IMR-90 (cell line): ENCODE results near the gene PTPRH. TPM values are rescaled to one million over a fixed set of nuclear protein-coding genes. Genes with fewer than 3 reads are reported as not detected.
"Not testable (repeated sequence)": the region's sequence is repeated elsewhere in the genome, so short reads cannot be mapped to it uniquely, and the experiment has no call there.

Experiments used
- ATAC-seq: fragments of 200-7000 bp; cut with Tn5 transposase; 2 replicates; pipeline ENCODE4 v1.9.1; 2020; ENCODE audit warnings: low read depth, mild to moderate bottlenecking, moderate library complexity
- BruUV-seq: library from RNA; stranded (reverse); fragments of 400-500 nt; replicated peaks from 2 replicates; lab custom pipeline; 2021; lab: Mats Ljungman, UMichigan
- CTCF ChIA-PET: fragments of 300-600 bp; formaldehyde crosslinking; extraction: SDS; loops from one replicate; lab custom pipeline; 2021; ENCODE audit warnings: antibody characterized with exemption; lab: Yijun Ruan, JAX
- POLR2A ChIA-PET: fragments of 300-600 bp; sonication (Branson Sonifier 250); formaldehyde crosslinking; loops from one replicate; lab custom pipeline; 2022; ENCODE audit warnings: antibody characterized with exemption; ENCODE audit not compliant: unreplicated experiment; lab: Charles Lee
- DNase-seq: peaks from one replicate; pipeline ENCODE4 v3.0.0; 2013
- H2AFZ ChIP-seq: replicated peaks from 2 replicates; pipeline ENCODE3; 2013; ENCODE audit warnings: low read length, mild to moderate bottlenecking; ENCODE audit not compliant: poor library complexity
- H2AK5ac ChIP-seq: 2 replicates; pipeline ENCODE4 v1.6.1; 2013; ENCODE audit warnings: low read depth, low read length, inconsistent platforms
- H2AK9ac ChIP-seq: replicated peaks from 2 replicates; pipeline ENCODE3; 2013; ENCODE audit warnings: mild to moderate bottlenecking, low read depth, low read length, moderate library complexity; ENCODE audit not compliant: poor library complexity
- H2BK120ac ChIP-seq: 2 replicates; pipeline ENCODE4 v1.6.1; 2013; ENCODE audit warnings: low read depth, low read length, inconsistent platforms
- H2BK15ac ChIP-seq: 3 replicates; pipeline ENCODE4 v1.6.1; 2013; ENCODE audit warnings: low read depth, low read length, inconsistent platforms
- H2BK20ac ChIP-seq: 2 replicates; pipeline ENCODE4 v1.6.1; 2013; ENCODE audit warnings: low read depth, mild to moderate bottlenecking, inconsistent platforms, low read length, moderate library complexity
- H2BK5ac ChIP-seq: 2 replicates; pipeline ENCODE4 v1.6.1; 2013; ENCODE audit warnings: mild to moderate bottlenecking, low read depth, low read length, inconsistent platforms; ENCODE audit not compliant: poor library complexity, severe bottlenecking
- H3K14ac ChIP-seq: replicated peaks from 2 replicates; pipeline ENCODE4 v1.6.1; 2013; ENCODE audit warnings: low read depth, low read length, inconsistent platforms
- H3K18ac ChIP-seq: 2 replicates; pipeline ENCODE4 v1.6.1; 2013; ENCODE audit warnings: low read depth, low read length, control low read depth
- H3K23ac ChIP-seq: 2 replicates; pipeline ENCODE4 v1.6.1; 2013; ENCODE audit warnings: low read depth, low read length, inconsistent platforms
- H3K27ac ChIP-seq: 2 replicates; pipeline ENCODE4 v1.5.1; 2013; ENCODE audit warnings: mild to moderate bottlenecking, control low read depth, low read length; ENCODE audit not compliant: insufficient read depth
- H3K27me3 ChIP-seq: 2 replicates; pipeline ENCODE4 v1.6.1; 2013; ENCODE audit warnings: low read length; ENCODE audit not compliant: control insufficient read depth, insufficient read depth
- H3K36me3 ChIP-seq: 2 replicates; pipeline ENCODE4 v1.6.1; 2013; ENCODE audit warnings: low read length, mixed read lengths; ENCODE audit not compliant: control insufficient read depth, insufficient read depth
- H3K4ac ChIP-seq: 2 replicates; pipeline ENCODE4 v1.6.1; 2013; ENCODE audit warnings: low read depth, low read length, inconsistent platforms
- H3K4me1 ChIP-seq: 2 replicates; pipeline ENCODE4 v1.6.1; 2013; ENCODE audit warnings: low read length, mixed read lengths; ENCODE audit not compliant: control insufficient read depth, insufficient read depth
- H3K4me2 ChIP-seq: 2 replicates; pipeline ENCODE4 v1.6.1; 2013; ENCODE audit warnings: low read depth, mild to moderate bottlenecking, control low read depth, low read length, moderate library complexity
- H3K4me3 ChIP-seq: 2 replicates; pipeline ENCODE4 v1.5.1; 2013; ENCODE audit warnings: low read depth, mild to moderate bottlenecking, control low read depth, low read length, moderate library complexity; ENCODE audit not compliant: insufficient read depth
- H3K56ac ChIP-seq: 2 replicates; pipeline ENCODE4 v1.6.1; 2013; ENCODE audit warnings: low read length, inconsistent platforms; ENCODE audit not compliant: insufficient read depth; ENCODE audit errors: extremely low read depth
- H3K79me1 ChIP-seq, 2 experiments: 2 replicates each; pipeline ENCODE4 v1.6.1; 2013; ENCODE audit warnings: low read length in 2 of 2, inconsistent platforms in 1 of 2, low read depth in 1 of 2
- H3K9ac ChIP-seq: 2 replicates; pipeline ENCODE4 v1.6.1; 2013; ENCODE audit warnings: low read depth, low read length, control low read depth
- H3K9me1 ChIP-seq: 2 replicates; pipeline ENCODE4 v1.6.1; 2013; ENCODE audit warnings: low read length, inconsistent platforms; ENCODE audit not compliant: insufficient read depth
- H3K9me3 ChIP-seq: 2 replicates; pipeline ENCODE4 v1.6.1; 2013; ENCODE audit warnings: low read length; ENCODE audit not compliant: control insufficient read depth, insufficient read depth
- H4K20me1 ChIP-seq: 2 replicates; pipeline ENCODE4 v1.6.1; 2013; ENCODE audit warnings: low read length, inconsistent platforms; ENCODE audit not compliant: insufficient read depth
- H4K5ac ChIP-seq: 2 replicates; pipeline ENCODE4 v1.6.1; 2013; ENCODE audit warnings: mild to moderate bottlenecking, low read depth, low read length, control low read depth
- H4K8ac ChIP-seq, 2 experiments: 2 replicates each; pipeline ENCODE4 v1.6.1; 2013; ENCODE audit warnings: low read depth in 2 of 2, low read length in 2 of 2, control low read depth in 1 of 2, inconsistent platforms in 1 of 2
- H4K91ac ChIP-seq: 2 replicates; pipeline ENCODE4 v1.6.1; 2013; ENCODE audit warnings: low read depth, low read length, inconsistent platforms; ENCODE audit not compliant: insufficient read depth
- BHLHE40 ChIP-seq: fragments of 150-350 bp; IDR thresholded peaks from 2 replicates; pipeline ENCODE4 v1.6.1; 2016; ENCODE audit warnings: mild to moderate bottlenecking, low read depth, low read length
- CTCF ChIP-seq: conservative IDR thresholded peaks from 2 replicates; pipeline ENCODE4 v1.5.1; 2012; ENCODE audit warnings: mild to moderate bottlenecking, low read depth, low read length, improper control_type of control experiment
- MAZ ChIP-seq: IDR thresholded peaks from 2 replicates; pipeline ENCODE4 v1.6.1; 2012; ENCODE audit warnings: low read depth, mild to moderate bottlenecking, low read length, improper control_type of control experiment, moderate library complexity, borderline replicate concordance
- NFE2L2 ChIP-seq: fragments of 150-350 bp; IDR thresholded peaks from 2 replicates; pipeline ENCODE4 v1.6.1; 2016; ENCODE audit warnings: low read depth, mild to moderate bottlenecking, low read length
- RFX5 ChIP-seq: IDR thresholded peaks from 2 replicates; pipeline ENCODE4 v1.8.0; 2012; ENCODE audit warnings: low read depth, mild to moderate bottlenecking, low read length, moderate library complexity
- WGBS, 2 experiments: methylation state at CpG; one replicate each; pipeline versions ENCODE4 v1.1.5 to v1.1.7; 2013; ENCODE audit warnings: missing lambda C conversion rate in 2 of 2; ENCODE audit not compliant: insufficient read length in 1 of 2; ENCODE audit errors: extremely low coverage in 2 of 2; 5-methylcytosine and 5-hydroxymethylcytosine counted together
- dilution Hi-C: fragments of 300-500 bp; cut with HindIII; formaldehyde crosslinking; loops from one replicate; pipeline ENCODE4 v1.14.3; 2018; ENCODE audit warnings: low sequenced_read_pairs; ENCODE audit not compliant: unreplicated experiment
- in situ Hi-C: fragments of 300-500 bp; cut with MboI; formaldehyde crosslinking; loops from 3 replicates; pipeline ENCODE4 v1.14.3; 2019; ENCODE audit warnings: low sequenced_read_pairs, inconsistent platforms, mixed read lengths
- intact Hi-C: fragments of 100-400 bp; cut with micrococcal nuclease; formaldehyde crosslinking; loops from 2 replicates; pipeline ENCODE4 v1.10.0; 2022
- polyA plus RNA-seq, 3 experiments: library from polyadenylated mRNA; depleted of rRNA; stranded (reverse); fragments of >200 nt; gene quantifications; 2 replicates each; pipeline ENCODE4 v1.2.3, GENCODE V29; 2012; ENCODE audit warnings: low replicate concordance in 1 of 3
- total RNA-seq: library from RNA; depleted of rRNA; stranded (reverse); fragments of >200 nt; gene quantifications from 2 replicates; pipeline ENCODE4 v1.2.3, GENCODE V29; 2012

PTPRH gene
- total and polyA plus RNA-seq, 2 of the 4 experiments (the other 2 are of a cell fraction) = 1.3 to 3.4 TPM

- ATAC-seq (no peak), DNase-seq (no peak)
- TF ChIP-seq RFX5 (no peak), BHLHE40 (no peak), CTCF (no peak), NFE2L2 (no peak), MAZ (no peak)
- H3K9me3 ChIP-seq = no peaks in the 10 kb centered on the region
- no peak overlapping the region for H3K56ac ChIP-seq
- no peaks in the 10 kb centered on the region for H3K79me1 ChIP-seq
- no peaks in the 10 kb centered on the region for H3K27me3 ChIP-seq
- no peak overlapping the region for H4K5ac ChIP-seq
- H3K4me2 ChIP-seq = no peak overlapping the region
- H2AFZ ChIP-seq = no peak overlapping the region
- no peak overlapping the region for H4K8ac ChIP-seq
- H2BK120ac ChIP-seq = no peak overlapping the region
- no peak overlapping the region for H3K4me3 ChIP-seq
- H3K4ac ChIP-seq = no peak overlapping the region
- 0 out of 2 replicates have a peak, but pooled peaks cover 6% of the 10 kb centered on the region for H3K9me1 ChIP-seq
- H3K36me3 ChIP-seq = peaks cover 27% of the 10 kb centered on the region
- no peak overlapping the region for H2BK5ac ChIP-seq
- H2AK5ac ChIP-seq = no peak overlapping the region
- no peak overlapping the region for H4K91ac ChIP-seq
- no TSS peak for BruUV-seq
- POLR2A ChIA-PET = no interaction called here
- no peak overlapping the region for H3K23ac ChIP-seq
- dilution Hi-C loops (no loop called here), intact Hi-C loops (no loop called here), in situ Hi-C loops (no loop called here)
- H2BK20ac ChIP-seq = no peak overlapping the region
- CTCF ChIA-PET = no interaction called here
- H3K18ac ChIP-seq = no peak overlapping the region
- H3K4me1 ChIP-seq = no peaks in the 10 kb centered on the region
- no peak overlapping the region for H3K9ac ChIP-seq
- no peak overlapping the region for H3K14ac ChIP-seq
- no CpG with 5 or more reads among the region's 7 CpGs for WGBS, 2 experiments
- H4K20me1 ChIP-seq = peaks cover 11% of the 10 kb centered on the region
- no peak overlapping the region for H2BK15ac ChIP-seq
- no peak overlapping the region for H3K27ac ChIP-seq
- H2AK9ac ChIP-seq = no peak overlapping the region
Measured at GRCh38 chr19:55225415-55225958, 16.2 kb upstream of the PTPRH start.

GRCh38 chr19:55224679-55225414 lies 15.5 kb upstream of the PTPRH start:
- DNase-seq, H2BK120ac ChIP-seq: not testable (repeated sequence)

More at GRCh38 chr19:55224679-55225414, 15.5 kb upstream of the PTPRH start:
- Histone ChIP-seq H3K36me3 (peaks cover 24% of the 10 kb centered on the region), H4K20me1 (peaks cover 11% of the 10 kb centered on the region)
- H4K5ac ChIP-seq, H4K8ac ChIP-seq, BruUV-seq, H2BK5ac ChIP-seq, H3K4ac ChIP-seq, H3K14ac ChIP-seq, ATAC-seq, H3K56ac ChIP-seq, CTCF ChIA-PET, H4K91ac ChIP-seq, H2AFZ ChIP-seq, H3K9me3 ChIP-seq, H2AK9ac ChIP-seq, intact Hi-C loops, H3K4me1 ChIP-seq, H3K79me1 ChIP-seq, POLR2A ChIA-PET, H3K18ac ChIP-seq, H2BK15ac ChIP-seq, dilution Hi-C loops, H3K9ac ChIP-seq, H2BK20ac ChIP-seq, H3K4me2 ChIP-seq, H3K23ac ChIP-seq, H3K9me1 ChIP-seq, H3K27ac ChIP-seq, H3K4me3 ChIP-seq, H2AK5ac ChIP-seq, H3K27me3 ChIP-seq: not testable (repeated sequence)
- in situ Hi-C loops = loop anchor here (5.0 kb wide), 1 partner anchor 32 kb away; the partner anchor contains the start of gene PPP6R1
- no CpG with 5 or more reads among the region's 11 CpGs for WGBS, 2 experiments
